PFSK-1 (cell line): ENCODE measurements around the gene PTOV1.
A peak's percentile ranks its signal among the peaks of the same experiment; 100 is the strongest.

Experiments used
- FOXP2 ChIP-seq: optimal IDR thresholded peaks from 2 replicates; pipeline ENCODE3; 2011; ENCODE audit warnings: borderline replicate concordance, control low read depth, inconsistent platforms; ENCODE audit not compliant: insufficient read depth; ENCODE audit errors: extremely low read length, extremely low read depth
- POLR2AphosphoS5 ChIP-seq: IDR thresholded peaks from 2 replicates; pipeline ENCODE4 v1.6.1; 2012; ENCODE audit warnings: low read depth, mild to moderate bottlenecking, control low read depth, low read length, moderate library complexity
- SIN3A ChIP-seq: IDR thresholded peaks from 2 replicates; pipeline ENCODE4 v1.6.1; 2012; ENCODE audit warnings: mild to moderate bottlenecking, low read length, moderate library complexity, borderline replicate concordance; ENCODE audit not compliant: insufficient read depth
- TAF1 ChIP-seq: IDR thresholded peaks from 2 replicates; pipeline ENCODE4 v1.6.1; 2012; ENCODE audit warnings: low read length, control low read depth, borderline replicate concordance; ENCODE audit not compliant: insufficient read depth
- TF ChIP-seq, protein P1 (sequence below), 2 experiments: IDR thresholded peaks; 2 replicates each; pipeline versions ENCODE4 v1.6.1 to v1.8.0; 2011 to 2012; ENCODE audit warnings: low read depth in 2 of 2, low read length in 2 of 2, control low read depth in 1 of 2, inconsistent platforms in 1 of 2, mild to moderate bottlenecking in 1 of 2, moderate library complexity in 1 of 2; ENCODE audit not compliant: insufficient read depth in 1 of 2

PTOV1 gene

DNA sequence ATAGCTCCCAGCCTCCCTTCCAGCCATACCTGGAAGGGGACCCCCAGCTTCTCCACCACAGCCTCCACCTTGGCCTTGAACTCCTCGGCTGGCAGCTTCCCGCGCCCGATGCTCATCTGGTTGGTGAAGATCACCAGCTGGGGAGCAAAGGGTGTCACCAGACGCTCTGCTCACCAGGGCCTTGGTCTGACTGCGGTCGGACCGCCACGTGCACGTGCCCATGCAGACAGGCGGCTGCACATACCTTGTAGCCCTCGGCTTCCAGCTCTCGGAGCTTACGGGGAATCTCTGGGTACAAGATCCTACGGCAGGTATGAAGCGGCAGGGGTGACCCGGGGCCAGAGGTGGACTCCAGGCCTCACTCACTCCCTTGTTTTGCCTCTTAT lies 13.0 kb downstream of the PTOV1 start:
- no peak for TF ChIP-seq SIN3A
- TF ChIP-seq TAF1: no peak
- TF ChIP-seq POLR2AphosphoS5: no peak
- TF ChIP-seq, protein P1, sequence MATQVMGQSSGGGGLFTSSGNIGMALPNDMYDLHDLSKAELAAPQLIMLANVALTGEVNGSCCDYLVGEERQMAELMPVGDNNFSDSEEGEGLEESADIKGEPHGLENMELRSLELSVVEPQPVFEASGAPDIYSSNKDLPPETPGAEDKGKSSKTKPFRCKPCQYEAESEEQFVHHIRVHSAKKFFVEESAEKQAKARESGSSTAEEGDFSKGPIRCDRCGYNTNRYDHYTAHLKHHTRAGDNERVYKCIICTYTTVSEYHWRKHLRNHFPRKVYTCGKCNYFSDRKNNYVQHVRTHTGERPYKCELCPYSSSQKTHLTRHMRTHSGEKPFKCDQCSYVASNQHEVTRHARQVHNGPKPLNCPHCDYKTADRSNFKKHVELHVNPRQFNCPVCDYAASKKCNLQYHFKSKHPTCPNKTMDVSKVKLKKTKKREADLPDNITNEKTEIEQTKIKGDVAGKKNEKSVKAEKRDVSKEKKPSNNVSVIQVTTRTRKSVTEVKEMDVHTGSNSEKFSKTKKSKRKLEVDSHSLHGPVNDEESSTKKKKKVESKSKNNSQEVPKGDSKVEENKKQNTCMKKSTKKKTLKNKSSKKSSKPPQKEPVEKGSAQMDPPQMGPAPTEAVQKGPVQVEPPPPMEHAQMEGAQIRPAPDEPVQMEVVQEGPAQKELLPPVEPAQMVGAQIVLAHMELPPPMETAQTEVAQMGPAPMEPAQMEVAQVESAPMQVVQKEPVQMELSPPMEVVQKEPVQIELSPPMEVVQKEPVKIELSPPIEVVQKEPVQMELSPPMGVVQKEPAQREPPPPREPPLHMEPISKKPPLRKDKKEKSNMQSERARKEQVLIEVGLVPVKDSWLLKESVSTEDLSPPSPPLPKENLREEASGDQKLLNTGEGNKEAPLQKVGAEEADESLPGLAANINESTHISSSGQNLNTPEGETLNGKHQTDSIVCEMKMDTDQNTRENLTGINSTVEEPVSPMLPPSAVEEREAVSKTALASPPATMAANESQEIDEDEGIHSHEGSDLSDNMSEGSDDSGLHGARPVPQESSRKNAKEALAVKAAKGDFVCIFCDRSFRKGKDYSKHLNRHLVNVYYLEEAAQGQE (IDR thresholded peaks at IDR 0.05; ENCODE audit: insufficient read depth in 1 of 2, low read depth in 2 of 2, low read length in 2 of 2): no peak
- TF ChIP-seq FOXP2: no peak

DNA sequence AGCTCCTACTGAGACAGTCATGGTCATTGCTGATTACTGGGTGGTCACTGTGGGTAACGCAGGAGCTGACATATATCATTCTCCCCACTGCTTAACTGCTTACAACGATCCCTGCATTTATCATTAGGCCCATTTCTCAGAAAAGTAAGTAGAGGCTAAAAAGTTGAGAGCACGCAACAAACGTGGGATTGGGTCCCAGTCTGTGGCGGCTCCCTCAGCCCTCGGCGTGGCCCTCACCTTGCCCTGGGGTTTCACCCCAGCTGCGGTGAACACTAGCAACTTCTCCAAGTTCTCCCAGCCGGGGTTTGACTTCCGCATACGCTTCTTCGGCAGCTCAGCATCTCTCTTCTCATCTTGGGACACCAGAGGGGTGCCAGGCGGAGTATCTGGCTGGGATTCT lies 13.9 kb downstream of the PTOV1 start:
- TF ChIP-seq FOXP2 (no peak), SIN3A (no peak), POLR2AphosphoS5 (0 out of 2 replicates have a peak, but pooled peaks have one; percentile 9), TAF1 (no peak)
- TF ChIP-seq, protein P1 (IDR thresholded peaks at IDR 0.05; ENCODE audit: insufficient read depth in 1 of 2, low read depth in 2 of 2, low read length in 2 of 2): no peak

DNA sequence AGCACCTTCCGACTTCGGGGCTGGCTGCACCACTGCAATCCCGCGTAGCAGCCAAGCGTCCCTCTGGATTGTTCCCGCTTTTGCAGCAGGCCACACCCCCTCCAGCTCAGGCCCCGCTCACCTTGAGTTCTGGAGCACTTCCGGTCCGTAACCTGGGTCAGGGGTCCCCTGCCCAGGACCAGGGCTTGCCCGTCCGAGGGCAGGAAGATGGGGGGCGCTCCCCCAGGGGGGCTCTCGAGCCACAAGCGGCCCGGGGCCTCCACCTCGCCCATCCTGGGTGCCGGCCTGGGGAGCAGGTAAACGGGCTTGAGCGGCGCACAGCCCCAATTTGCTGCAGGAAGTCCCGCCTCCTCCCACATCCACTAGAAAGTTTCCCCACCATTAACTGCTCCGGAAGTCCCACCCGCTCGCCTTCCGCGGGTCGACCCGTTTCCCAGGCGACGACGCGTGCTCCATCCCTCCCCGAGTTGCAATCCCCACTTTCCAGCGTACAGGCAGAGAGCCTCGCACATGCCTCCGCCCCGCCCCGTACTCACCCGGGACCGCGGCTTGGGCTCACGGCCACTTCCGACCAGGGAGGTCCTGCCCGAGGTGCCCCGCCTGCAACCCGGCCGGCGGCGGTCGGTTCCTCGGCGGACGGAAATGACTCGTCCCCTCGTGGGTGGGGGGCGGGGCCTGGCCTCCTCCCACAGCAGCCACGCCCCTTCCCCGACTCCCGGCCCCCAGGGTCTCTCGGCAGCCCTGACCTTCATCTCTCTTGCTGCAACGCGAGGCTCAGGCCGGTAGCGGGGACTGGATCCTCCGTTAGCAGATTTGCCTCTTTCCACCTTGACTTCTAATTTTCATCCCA lies 16.2 kb downstream of the PTOV1 start, which contains the start of gene PNKP:
PNKP (minus strand) TSS at position 644 of the 850 bp plus-strand sequence; CDS start at position 272, 372 bp downstream.
- TF ChIP-seq, protein P1 (IDR thresholded peaks at IDR 0.05; ENCODE audit: insufficient read depth in 1 of 2, low read depth in 2 of 2, low read length in 2 of 2): peak in 1 of 2 experiments; percentile 10; a peak in 1 of 4 replicates
- TF ChIP-seq POLR2AphosphoS5 (peak; percentile 79), FOXP2 (peak; percentile 55), TAF1 (peak; percentile 61; the same call in 1 of the 2 replicates), SIN3A (peak; percentile 46; the same call in 1 of the 2 replicates)

GRCh38 chr19:49869009-49869483 lies 18.1 kb downstream of the PTOV1 start:
- TF ChIP-seq, protein P1 (IDR thresholded peaks at IDR 0.05; ENCODE audit: insufficient read depth in 1 of 2, low read depth in 2 of 2, low read length in 2 of 2): no peak
